Ishikawa (cell line): ENCODE results near the gene KCNIP4.

ENCODE experiments used
- CEBPB ChIP-seq: IDR thresholded peaks from 2 replicates; pipeline ENCODE4 v1.6.1; 2012
- CREB1 ChIP-seq: IDR thresholded peaks from 2 replicates; pipeline ENCODE4 v1.6.1; 2012; ENCODE audit warnings: low read depth
- EGR1 ChIP-seq: IDR thresholded peaks from 2 replicates; pipeline ENCODE4 v1.6.1; 2012
- EP300 ChIP-seq: IDR thresholded peaks from 2 replicates; pipeline ENCODE4 v1.6.1; 2012; ENCODE audit warnings: borderline replicate concordance
- FOXM1 ChIP-seq: IDR thresholded peaks from 2 replicates; pipeline ENCODE4 v1.6.1; 2012; ENCODE audit warnings: low read depth, borderline replicate concordance
- MAX ChIP-seq: IDR thresholded peaks from 2 replicates; pipeline ENCODE4 v1.6.1; 2012
- NFIC ChIP-seq: IDR thresholded peaks from 2 replicates; pipeline ENCODE4 v1.6.1; 2012
- RAD21 ChIP-seq: IDR thresholded peaks from 2 replicates; pipeline ENCODE4 v1.6.1; 2012; ENCODE audit warnings: low read depth
- TAF1 ChIP-seq: IDR thresholded peaks from 2 replicates; pipeline ENCODE4 v1.6.1; 2012; ENCODE audit warnings: low read depth, mild to moderate bottlenecking
- TCF12 ChIP-seq: IDR thresholded peaks from 2 replicates; pipeline ENCODE4 v1.6.1; 2012; ENCODE audit warnings: low read depth
- TEAD4 ChIP-seq: IDR thresholded peaks from 2 replicates; pipeline ENCODE4 v1.6.1; 2012
- USF1 ChIP-seq: IDR thresholded peaks from 2 replicates; pipeline ENCODE4 v1.6.1; 2012
- YY1 ChIP-seq: IDR thresholded peaks from 2 replicates; pipeline ENCODE4 v1.6.1; 2012; ENCODE audit warnings: low read depth
- ZBTB7A ChIP-seq: IDR thresholded peaks from 2 replicates; pipeline ENCODE4 v1.6.1; 2012; ENCODE audit warnings: low read depth
- TF ChIP-seq, protein P1 (sequence below): IDR thresholded peaks from 2 replicates; pipeline ENCODE4 v1.6.1; 2012; ENCODE audit warnings: low read depth, mild to moderate bottlenecking

Gene KCNIP4

GRCh38 chr4:21685911-21686310 lies 262.7 kb downstream of the KCNIP4 start:
- TF ChIP-seq EGR1 (no peak), EP300 (no peak), NFIC (no peak), CEBPB (no peak)
- TF ChIP-seq, protein P1, sequence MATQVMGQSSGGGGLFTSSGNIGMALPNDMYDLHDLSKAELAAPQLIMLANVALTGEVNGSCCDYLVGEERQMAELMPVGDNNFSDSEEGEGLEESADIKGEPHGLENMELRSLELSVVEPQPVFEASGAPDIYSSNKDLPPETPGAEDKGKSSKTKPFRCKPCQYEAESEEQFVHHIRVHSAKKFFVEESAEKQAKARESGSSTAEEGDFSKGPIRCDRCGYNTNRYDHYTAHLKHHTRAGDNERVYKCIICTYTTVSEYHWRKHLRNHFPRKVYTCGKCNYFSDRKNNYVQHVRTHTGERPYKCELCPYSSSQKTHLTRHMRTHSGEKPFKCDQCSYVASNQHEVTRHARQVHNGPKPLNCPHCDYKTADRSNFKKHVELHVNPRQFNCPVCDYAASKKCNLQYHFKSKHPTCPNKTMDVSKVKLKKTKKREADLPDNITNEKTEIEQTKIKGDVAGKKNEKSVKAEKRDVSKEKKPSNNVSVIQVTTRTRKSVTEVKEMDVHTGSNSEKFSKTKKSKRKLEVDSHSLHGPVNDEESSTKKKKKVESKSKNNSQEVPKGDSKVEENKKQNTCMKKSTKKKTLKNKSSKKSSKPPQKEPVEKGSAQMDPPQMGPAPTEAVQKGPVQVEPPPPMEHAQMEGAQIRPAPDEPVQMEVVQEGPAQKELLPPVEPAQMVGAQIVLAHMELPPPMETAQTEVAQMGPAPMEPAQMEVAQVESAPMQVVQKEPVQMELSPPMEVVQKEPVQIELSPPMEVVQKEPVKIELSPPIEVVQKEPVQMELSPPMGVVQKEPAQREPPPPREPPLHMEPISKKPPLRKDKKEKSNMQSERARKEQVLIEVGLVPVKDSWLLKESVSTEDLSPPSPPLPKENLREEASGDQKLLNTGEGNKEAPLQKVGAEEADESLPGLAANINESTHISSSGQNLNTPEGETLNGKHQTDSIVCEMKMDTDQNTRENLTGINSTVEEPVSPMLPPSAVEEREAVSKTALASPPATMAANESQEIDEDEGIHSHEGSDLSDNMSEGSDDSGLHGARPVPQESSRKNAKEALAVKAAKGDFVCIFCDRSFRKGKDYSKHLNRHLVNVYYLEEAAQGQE, result no peak

DNA sequence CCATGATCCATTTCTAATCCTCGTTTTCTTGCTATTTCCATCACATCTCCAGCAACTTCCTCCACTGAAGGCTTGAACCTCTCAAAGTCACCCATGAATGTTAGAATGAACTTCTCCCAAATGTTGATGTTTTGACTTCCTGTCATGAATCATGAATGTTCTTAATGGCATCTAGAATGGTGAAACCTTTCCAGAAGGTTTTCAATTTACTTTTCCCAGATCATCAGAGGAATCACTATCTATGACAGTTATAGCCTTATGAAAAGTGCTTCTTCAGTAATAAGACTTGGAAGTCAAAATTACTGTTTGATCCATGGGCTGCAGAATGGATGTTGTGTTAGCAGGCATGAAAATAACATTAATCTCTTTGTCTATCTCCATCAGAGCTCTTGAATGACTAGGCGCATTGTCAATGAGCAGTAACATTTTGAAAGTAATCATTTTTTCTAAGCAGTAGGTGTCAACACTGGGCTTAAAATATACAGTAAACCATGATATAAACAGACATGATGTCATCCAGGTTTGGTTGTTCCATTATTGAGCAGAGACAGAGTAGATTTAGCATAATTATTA lies 268.2 kb downstream of the KCNIP4 start:
- no peak for TF ChIP-seq MAX
- no peak for TF ChIP-seq ZBTB7A
- TF ChIP-seq TEAD4, result no peak
- no peak for TF ChIP-seq USF1

DNA sequence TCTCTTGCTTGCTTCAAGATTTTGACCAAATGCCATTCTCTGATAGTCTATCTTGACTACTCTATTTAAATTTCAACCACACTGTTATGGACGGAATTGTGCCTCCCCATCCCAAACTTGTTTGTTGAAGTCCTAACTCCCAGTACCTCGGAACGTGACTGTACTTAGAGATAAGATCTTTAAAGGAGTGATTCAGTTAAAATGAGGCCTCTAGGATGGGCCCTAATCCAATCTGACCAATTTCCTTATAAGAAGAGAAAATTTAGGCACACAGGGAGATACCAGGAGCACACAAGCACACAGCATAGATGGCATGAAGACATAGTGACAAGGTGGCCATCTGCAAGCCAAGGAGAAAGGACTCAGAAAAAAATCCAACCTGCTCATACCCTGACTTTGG lies 269.9 kb downstream of the KCNIP4 start:
- TF ChIP-seq EGR1 (no peak), TCF12 (no peak)

DNA sequence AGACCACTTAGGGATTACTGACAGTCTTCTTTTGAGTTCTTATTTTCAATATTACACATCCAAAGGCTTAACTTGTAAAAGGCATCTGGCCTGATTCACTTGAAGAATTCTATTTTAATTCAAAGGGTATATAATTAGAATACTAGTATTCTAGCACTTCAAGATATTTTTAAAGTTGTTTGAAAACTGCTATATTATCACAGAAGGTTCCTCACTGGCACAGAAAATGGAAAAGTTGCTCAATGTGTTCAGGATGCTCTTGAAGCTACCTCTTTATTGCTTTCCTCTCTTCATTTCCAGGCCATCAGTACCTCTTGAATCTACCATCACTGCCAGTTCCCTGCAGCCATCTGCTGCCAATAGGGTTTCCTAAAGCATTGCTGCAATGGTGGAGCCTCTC lies 271.4 kb downstream of the KCNIP4 start:
- TF ChIP-seq FOXM1, result no peak
- no peak for TF ChIP-seq CEBPB
- TF ChIP-seq MAX, result no peak
- TF ChIP-seq CREB1, result no peak
- no peak for TF ChIP-seq YY1
- no peak for TF ChIP-seq TAF1
- TF ChIP-seq TEAD4, result no peak
- TF ChIP-seq EGR1, result no peak
- TF ChIP-seq NFIC, result no peak
- TF ChIP-seq USF1, result no peak
- no peak for TF ChIP-seq ZBTB7A
- no peak for TF ChIP-seq RAD21
- TF ChIP-seq, protein P1, result no peak
- TF ChIP-seq TCF12, result no peak
- TF ChIP-seq EP300, result no peak

- TF ChIP-seq MAX, result no peak
- TF ChIP-seq TCF12, result no peak
- TF ChIP-seq EGR1, result no peak
- no peak for TF ChIP-seq TAF1
- TF ChIP-seq USF1, result no peak
- no peak for TF ChIP-seq CEBPB
- TF ChIP-seq RAD21, result no peak
- no peak for TF ChIP-seq NFIC
- TF ChIP-seq ZBTB7A, result no peak
- no peak for TF ChIP-seq EP300
- no peak for TF ChIP-seq CREB1
- no peak for TF ChIP-seq FOXM1
- no peak for TF ChIP-seq YY1
- no peak for TF ChIP-seq TEAD4
Observed at GRCh38 chr4:21664355-21664754, 284.2 kb downstream of the KCNIP4 start.

DNA sequence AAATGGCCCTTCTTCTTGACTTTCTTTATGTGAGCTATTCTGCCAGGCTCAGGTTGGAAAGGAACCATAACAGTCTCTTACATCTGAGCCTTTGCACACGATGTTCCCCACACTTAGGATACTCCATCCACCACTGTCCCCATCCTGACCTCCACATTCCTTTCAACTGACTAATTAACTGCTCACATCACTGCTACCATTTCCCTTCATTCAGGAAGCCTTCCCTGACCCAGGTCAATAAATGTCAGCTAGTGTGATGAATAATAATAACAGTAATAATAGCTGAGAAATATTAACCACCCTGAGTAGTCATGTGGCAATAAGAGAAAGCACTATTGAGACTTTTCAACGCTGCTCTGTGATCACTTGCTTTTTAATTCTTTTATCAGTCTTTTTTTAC lies 291.7 kb downstream of the KCNIP4 start:
- no peak for TF ChIP-seq EP300
- no peak for TF ChIP-seq RAD21
- TF ChIP-seq USF1, result no peak
- no peak for TF ChIP-seq FOXM1
- no peak for TF ChIP-seq TCF12
